GM18868 (cell line): ENCODE data around the gene HDGFL2.
"Not testable (repeated sequence)": the region's sequence is repeated elsewhere in the genome, so short reads cannot be mapped to it uniquely, and the experiment has no call there.

ENCODE experiments used
- ATAC-seq: cut with Tn5 transposase; IDR thresholded peaks from one replicate; pipeline ENCODE4 v1.9.1; 2021; ENCODE audit warnings: mild to moderate bottlenecking, moderate library complexity; ENCODE audit not compliant: unreplicated experiment

Gene HDGFL2

GRCh38 chr19:4511300-4512054 lies 39.4 kb downstream of the HDGFL2 start:
- ATAC-seq = no peak

- no peak for ATAC-seq
These were observed 40.0 kb downstream of the HDGFL2 start for GRCh38 chr19:4512070-4512469.

DNA sequence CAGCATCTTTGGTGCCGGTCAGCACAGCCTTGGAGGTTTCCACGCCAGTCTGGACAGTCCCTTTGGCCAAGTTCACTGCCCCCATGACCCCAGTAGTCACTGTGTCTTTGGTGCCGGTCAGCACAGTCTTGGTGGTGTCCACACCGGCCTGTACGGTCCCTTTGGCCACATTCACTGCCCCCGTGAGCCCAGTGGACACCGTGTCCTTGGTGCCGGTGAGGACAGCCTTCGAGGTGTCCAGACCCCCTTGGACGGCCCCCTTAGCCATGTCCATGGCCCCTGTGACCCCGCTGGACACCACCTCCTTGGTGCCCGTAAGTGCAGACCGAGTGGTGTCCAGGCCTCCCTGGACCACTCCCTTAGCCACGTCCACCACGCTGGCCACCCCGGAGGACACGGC lies 41.2 kb downstream of the HDGFL2 start:
- no peak for ATAC-seq

- ATAC-seq = no peak
These were observed 43.6 kb downstream of the HDGFL2 start for GRCh38 chr19:4515732-4516131.

GRCh38 chr19:4516199-4516938 lies 44.3 kb downstream of the HDGFL2 start:
- ATAC-seq = no peak

DNA sequence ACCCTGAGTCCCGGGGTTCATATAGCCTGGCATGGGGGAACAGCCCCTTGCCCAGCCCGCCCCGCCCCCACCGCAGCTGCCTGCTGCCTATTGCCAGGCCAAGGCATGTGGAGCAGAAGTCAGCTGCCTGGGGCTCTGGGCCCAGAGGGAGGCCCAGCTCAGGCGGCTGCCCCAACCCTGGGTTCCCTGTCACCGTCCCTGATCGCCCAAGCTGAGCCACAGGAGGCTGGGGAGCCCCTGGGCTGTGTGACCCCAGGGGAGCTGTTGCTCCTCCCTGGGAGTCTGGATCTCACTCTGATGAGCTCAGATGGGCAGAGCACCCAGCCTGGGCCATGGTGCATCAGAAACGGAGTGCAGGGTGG lies 44.8 kb downstream of the HDGFL2 start:
- ATAC-seq = no peak

DNA sequence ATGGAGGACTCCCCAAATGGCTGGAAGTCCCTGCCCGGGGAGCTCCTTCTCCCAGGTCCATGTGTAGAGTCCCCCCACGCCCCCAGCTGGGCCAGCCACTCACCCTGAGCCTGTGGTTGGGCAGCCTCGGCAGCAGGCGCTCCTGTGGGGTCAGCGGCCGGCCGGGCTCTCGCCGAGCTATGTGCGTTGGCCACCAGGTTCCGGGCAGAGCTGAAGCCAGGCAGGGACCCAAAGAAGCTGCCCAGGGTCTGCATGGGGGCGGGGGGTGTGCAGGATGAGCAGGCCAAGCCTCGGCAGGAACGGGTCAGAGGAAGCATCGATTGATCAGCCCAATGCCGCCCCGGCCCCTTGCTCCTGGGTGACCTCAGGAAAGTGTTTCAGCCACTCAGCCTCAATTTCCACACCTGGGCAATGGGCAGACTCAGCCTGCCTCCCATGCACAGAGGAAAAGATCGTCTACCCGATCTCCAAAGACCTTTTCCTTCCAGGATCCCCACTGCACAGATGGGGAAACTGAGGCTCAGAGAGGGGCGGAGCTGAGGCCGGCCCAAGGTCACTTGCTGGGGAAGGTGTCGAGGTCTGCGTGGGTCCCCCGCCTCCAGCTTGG lies 45.5 kb downstream of the HDGFL2 start:
- no peak for ATAC-seq

GRCh38 chr19:4518345-4519171 lies 46.5 kb downstream of the HDGFL2 start, which contains the start of gene PLIN4:
PLIN4 (minus strand) TSS chr19:4518486; CDS start chr19:4518272, 214 bp downstream.
- no peak for ATAC-seq

DNA sequence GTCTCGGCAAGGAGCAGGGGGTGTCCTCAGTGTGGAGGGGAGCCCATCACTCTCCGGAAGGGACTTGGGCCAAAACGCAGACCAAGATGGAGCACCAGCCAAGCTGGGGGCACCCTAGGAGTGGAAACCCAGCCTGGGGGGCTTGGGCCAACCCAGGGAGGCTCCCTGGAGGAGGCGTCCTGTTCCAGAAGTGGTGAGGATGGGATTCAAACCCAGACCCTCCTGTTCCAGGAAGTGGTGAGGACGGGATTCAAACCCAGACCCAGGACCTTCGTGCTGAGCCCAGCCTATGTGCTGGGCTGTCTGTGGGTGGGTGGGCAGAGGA lies 47.0 kb downstream of the HDGFL2 start:
- no peak for ATAC-seq

- ATAC-seq = no peak
These were observed 47.6 kb downstream of the HDGFL2 start for GRCh38 chr19:4519521-4520277.

DNA sequence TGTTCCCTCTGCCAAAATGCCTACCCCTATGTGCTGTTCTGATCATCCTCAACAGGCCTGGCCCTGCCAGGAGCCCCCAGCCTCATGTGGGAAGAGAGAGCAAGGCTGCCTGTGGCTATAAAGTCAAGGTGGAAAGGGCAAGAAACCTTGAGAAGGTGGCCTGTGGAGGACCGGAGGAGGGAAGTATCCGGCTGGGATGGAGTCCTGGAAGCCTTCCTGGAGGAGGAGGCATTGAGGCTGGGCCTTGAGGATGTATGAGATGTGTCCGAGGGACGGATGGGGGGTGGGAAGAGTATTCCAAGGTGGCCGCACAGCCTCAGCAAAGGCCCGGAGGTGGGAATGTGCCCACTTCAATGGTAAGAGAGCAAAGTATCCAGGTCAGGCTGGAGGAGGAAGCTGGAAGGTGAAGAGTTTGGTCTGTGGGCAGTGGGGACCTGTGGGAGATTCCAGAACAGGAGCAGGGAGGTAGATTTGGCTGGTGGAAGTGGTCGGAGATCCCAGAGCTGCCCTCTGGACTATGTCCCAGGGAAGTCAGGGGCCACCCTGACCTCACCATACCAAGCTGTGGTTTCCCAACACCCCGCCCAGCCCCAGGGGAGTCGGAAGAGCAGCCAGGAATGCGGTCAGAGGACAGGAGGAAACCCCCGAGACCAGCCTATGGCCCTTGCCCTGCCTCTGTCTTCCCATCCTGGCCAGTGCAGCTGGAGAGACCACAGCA lies 49.2 kb downstream of the HDGFL2 start:
- ATAC-seq = no peak

GRCh38 chr19:4521888-4522242 lies 49.8 kb downstream of the HDGFL2 start:
- ATAC-seq = no peak

DNA sequence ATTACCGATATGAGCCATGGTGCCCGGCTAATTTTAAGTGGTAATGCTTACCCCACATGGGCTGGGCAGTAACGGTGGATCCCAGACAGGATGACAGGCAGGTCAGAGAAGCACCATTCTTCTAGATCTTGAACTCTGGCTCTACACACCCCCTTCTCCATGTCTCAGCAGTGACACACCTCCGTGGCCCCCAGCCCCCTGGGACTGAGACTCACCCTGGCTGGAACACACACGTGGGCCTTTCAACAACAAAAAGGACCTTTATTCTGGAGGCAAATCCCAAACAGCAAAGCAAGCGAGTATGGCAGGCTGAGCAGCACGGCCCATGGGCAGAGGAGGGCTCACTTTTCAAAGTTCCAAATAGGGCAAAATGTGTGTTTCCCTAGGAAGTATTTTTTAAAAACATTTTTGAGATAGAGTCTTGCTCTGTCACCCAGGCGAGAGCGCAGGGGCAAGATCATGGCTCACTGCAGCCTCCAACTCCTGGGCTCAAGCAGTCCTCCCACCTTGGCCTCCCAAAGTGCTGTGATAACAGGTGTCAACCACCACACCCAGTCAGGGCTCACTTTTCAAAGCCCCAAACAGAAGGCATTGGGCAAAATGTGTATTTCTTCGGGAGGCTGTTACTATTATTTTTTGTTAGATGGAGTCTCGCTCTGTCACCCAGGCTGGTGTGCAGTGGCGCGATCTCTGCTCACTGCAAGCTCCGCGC lies 50.4 kb downstream of the HDGFL2 start:
- no peak for ATAC-seq

- no peak for ATAC-seq
These were observed 51.4 kb downstream of the HDGFL2 start for GRCh38 chr19:4523306-4524110.

DNA sequence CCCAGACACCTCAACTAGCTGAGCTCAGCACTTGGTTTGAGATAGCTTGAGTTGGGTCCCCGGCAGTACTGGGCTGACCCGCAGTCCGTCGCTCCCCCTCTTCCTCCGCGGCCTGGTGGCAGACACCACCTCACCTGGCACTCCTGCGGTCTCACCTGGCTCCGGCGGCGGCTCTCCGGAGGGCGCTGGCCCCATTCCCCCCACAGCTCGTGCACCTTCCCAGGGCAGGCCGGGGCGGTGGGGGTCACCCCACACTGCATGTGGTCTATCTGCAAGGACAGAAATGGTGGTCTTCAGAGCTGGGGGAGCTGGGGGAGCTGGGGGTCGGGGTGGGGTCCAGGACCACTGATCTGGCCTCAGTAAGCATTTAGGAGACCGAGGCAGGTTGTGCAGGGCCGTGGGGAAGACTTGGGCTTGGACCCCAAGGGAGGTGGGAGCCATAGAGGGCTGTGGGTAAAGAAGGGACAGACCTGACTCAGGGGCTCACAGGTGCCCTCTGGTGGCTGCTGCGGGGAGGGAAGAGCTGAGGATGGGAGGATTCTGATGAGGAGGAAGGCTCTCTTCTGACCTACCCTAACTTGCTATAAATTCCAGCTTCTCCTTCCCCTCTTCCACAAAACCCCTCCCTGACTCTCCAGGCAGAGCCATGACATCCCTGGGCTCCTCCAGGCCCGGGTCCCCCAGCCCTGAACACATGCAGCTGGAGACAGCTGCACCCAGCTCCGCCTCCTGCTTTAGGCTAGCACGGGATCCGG lies 52.9 kb downstream of the HDGFL2 start:
- ATAC-seq = no peak

- no peak for ATAC-seq
These were observed 53.5 kb downstream of the HDGFL2 start for GRCh38 chr19:4525563-4526002.

DNA sequence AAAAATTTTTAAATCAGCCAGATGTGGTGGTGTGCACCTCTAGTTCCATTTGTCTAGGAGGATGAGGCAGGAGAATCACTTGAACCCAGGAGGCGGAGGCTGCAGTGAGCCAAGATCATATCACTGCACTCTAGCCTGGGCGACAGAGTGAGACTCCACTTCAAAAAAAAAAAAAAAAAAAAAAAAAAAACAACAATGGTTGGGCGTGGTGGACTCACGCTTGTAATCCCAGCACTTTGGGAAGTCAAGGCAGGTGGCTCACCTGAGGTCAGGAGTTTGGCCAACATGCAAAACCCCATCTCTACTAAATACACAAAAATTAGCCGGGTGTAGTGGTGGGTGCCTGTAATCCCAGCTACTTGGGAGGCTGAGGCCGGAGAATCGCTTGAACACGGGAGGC lies 55.3 kb downstream of the HDGFL2 start:
- ATAC-seq = not testable (repeated sequence)

GRCh38 chr19:4528843-4529242 lies 56.7 kb downstream of the HDGFL2 start:
- ATAC-seq = no peak
